GM18868 (cell line): ENCODE data around the gene GARNL3.

ENCODE experiments used
- ATAC-seq: cut with Tn5 transposase; IDR thresholded peaks from one replicate; pipeline ENCODE4 v1.9.1; 2021; ENCODE audit warnings: mild to moderate bottlenecking, moderate library complexity; ENCODE audit not compliant: unreplicated experiment

GARNL3 gene, protein sequence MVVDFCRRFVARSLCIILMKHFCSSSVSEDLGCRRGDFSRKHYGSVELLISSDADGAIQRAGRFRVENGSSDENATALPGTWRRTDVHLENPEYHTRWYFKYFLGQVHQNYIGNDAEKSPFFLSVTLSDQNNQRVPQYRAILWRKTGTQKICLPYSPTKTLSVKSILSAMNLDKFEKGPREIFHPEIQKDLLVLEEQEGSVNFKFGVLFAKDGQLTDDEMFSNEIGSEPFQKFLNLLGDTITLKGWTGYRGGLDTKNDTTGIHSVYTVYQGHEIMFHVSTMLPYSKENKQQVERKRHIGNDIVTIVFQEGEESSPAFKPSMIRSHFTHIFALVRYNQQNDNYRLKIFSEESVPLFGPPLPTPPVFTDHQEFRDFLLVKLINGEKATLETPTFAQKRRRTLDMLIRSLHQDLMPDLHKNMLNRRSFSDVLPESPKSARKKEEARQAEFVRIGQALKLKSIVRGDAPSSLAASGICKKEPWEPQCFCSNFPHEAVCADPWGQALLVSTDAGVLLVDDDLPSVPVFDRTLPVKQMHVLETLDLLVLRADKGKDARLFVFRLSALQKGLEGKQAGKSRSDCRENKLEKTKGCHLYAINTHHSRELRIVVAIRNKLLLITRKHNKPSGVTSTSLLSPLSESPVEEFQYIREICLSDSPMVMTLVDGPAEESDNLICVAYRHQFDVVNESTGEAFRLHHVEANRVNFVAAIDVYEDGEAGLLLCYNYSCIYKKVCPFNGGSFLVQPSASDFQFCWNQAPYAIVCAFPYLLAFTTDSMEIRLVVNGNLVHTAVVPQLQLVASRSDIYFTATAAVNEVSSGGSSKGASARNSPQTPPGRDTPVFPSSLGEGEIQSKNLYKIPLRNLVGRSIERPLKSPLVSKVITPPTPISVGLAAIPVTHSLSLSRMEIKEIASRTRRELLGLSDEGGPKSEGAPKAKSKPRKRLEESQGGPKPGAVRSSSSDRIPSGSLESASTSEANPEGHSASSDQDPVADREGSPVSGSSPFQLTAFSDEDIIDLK

DNA sequence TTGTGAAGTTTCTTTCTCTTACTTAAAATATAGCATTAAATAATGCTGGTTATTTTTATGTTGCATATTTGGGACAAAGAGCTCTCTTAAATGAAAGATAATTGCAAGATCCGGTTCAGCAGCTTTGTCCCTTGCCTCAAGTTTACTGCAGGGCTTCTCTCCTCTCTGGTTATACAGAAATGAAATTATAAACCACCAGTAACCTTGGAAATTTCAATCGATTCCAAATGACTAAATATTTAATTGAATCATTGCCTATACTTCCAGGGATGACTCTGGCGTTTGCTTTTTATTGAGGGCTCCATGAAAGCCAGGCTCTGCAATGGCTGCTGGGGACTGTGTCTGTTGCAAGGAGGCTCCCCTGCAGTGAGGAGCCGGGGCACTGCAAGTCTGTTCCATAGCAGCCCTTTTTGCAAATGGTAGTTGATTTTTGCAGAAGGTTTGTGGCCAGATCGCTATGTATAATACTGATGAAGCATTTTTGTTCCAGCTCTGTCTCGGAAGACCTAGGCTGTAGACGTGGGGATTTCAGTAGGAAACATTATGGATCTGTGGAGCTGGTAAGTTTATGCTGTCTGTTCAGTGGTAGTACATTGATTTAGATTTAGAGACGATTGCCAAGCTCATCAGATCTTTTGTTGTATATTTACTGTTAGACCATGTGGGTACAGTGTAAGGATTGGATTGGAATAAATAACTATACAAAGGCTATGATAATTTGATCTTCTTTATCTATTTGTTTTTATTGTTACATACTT, at the start of gene GARNL3:
Gene GARNL3, plus strand, starts transcription at position 313 of the 758 bp plus-strand sequence. Its CDS starts 104 bp downstream, at position 417.
- ATAC-seq: no peak

GRCh38 chr9:127215268-127216209, 49.0 kb upstream of the GARNL3 start:
- no peak for ATAC-seq

GRCh38 chr9:127216210-127216887, 48.2 kb upstream of the GARNL3 start:
- ATAC-seq: no peak

- no peak for ATAC-seq
Observed at GRCh38 chr9:127216888-127217217, 47.7 kb upstream of the GARNL3 start.

GRCh38 chr9:127218818-127219217, 45.8 kb upstream of the GARNL3 start:
- no peak for ATAC-seq

DNA sequence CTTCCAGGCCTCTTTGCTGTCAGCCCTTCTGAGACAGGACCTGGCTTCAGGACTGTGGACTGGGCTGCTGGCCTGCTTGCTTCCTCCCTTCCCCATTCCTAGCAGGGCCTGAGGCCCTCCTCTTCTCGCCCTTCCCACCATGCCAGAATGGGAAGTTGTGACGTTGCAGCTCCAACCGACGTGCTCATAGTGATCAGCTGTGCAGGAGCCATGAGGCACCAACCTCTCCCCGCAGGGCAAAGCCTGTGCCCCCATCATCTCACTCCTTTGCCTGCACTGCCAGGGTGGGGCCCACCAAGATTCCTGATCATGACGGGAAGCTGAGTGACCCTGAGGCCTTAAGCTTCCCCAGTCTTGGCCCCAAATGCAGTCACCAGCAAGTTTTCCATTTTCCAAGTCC, 45.1 kb upstream of the GARNL3 start:
- ATAC-seq: no peak

GRCh38 chr9:127221695-127222094, 42.9 kb upstream of the GARNL3 start:
- ATAC-seq: no peak

DNA sequence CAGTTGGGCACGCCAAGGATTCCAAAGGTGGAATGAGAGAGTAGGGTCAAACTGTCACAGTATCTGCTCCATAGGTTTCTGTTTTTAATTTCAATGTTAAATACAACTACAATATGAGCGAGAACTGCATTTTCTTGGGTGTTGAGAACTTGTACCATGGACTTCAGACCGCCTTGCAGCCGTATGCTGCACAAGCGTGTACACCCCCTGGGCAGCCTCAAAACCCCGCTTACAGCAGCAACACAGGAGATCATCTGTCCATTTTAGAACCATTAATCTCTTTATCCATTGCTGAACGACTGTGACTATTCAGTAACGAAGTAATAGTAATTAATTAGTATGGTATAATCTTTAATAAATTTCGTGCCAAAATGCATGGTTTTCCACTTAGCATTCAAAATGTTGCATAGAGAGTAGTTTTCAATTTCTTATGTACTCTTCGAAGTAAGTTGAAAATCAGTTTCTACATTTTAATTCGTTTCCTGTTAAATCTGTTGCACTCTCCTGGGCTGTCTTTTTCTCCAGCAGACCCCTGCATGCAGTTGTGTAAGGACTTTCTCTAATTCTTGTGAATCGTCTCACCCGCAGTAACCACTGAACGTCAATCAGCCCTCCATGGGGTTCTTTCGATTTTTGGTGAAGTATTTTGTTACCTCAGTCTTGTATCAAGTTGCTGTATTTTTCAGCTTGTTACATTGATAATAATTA, 42.0 kb upstream of the GARNL3 start:
- no peak for ATAC-seq

- ATAC-seq: no peak
Observed at GRCh38 chr9:127223266-127223665, 41.3 kb upstream of the GARNL3 start.

DNA sequence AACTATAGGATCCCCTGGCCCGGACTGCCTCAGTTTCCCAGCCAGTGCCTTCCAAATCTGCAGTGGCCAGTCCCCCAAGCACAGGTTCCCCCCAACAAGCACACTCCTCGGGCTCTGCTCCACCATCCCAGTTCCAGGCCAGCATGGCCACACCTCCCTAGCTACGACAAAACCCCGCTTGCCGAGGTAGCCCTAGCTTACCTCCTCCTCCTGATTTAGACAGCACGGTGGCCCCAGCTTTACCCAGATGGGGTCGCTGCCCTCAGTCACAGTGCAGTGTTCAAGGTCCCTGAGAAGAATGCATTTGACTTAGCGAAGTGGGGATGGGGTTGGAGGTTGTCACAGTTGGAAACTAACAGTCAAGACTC, 40.8 kb upstream of the GARNL3 start:
- no peak for ATAC-seq

DNA sequence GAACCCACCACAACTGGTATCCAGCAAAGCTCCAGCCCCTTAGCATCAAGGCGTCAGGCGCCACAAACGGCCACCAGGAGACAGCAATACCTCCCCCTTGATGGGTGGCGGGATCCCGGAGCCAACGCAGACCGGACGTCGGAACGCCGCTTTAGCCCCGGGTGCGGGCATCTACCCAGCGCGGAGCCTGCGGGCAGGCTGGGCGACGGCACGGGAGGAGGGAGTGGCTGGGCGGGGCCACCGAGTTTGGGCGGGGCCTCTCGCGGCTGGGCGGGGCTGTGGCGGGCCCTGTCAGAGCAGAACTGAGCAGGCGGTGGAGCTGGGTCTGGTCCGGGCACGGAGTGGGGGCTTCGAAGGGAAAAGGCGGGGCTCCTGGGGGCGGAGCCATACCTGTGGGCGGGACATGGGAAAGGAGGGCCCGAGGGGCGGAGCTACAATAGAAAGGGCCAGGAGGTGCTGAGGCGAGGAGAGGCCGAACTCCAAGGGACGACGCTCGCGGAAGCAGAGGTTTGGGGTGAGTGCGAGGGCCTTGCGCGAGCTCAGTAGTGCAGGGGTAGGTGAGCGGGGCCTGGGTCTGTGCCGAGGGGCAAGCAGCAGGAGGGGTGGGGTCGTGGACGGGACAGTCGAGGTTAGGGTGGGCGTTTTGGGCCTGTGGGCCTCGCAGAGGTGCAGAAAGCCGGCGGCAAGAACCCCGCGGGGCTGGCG, 40.2 kb upstream of the GARNL3 start:
- peak; percentile 57 for ATAC-seq

- ATAC-seq: peak; percentile 63
Observed at GRCh38 chr9:127224883-127225739, 39.5 kb upstream of the GARNL3 start.

DNA sequence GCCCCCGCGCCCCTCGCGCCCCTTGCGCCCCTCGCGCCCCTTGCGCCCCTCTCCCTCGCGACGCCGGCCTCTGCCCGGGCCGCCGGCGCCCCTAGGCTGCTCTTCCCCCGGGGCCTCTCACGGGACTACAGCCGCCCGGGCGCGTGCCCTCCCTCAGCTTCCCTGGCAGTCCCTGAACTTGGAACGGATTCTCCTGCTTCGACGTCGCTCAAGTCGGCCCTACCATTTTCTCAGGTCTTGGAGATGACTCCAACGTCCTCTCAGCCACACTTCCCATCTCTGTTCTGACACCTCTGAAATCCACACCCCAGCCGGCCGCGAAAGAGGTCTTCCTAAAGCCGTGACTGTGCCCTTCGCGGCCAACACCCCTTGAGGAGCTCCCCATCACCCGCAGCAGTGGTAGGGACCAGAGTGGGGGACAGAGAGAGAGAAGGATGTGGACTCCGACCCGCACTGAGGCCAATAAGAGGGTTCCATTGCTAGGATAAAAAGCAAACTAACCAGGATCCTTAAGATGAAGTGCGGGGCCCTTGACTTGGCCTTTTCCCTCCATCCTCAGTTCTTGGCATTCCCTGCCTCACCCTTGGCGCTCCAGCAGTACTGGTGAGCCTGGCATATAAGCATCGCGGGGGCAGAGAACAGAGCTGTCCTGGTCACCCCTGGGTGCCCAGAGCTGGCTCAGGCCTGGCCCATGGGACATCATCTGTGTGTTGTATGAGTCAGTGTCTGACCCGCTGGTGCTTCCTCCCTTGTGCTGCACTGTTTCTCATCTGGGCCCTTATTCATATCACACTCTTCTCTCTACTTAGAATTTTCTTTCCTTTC, 38.6 kb upstream of the GARNL3 start:
- no peak for ATAC-seq

DNA sequence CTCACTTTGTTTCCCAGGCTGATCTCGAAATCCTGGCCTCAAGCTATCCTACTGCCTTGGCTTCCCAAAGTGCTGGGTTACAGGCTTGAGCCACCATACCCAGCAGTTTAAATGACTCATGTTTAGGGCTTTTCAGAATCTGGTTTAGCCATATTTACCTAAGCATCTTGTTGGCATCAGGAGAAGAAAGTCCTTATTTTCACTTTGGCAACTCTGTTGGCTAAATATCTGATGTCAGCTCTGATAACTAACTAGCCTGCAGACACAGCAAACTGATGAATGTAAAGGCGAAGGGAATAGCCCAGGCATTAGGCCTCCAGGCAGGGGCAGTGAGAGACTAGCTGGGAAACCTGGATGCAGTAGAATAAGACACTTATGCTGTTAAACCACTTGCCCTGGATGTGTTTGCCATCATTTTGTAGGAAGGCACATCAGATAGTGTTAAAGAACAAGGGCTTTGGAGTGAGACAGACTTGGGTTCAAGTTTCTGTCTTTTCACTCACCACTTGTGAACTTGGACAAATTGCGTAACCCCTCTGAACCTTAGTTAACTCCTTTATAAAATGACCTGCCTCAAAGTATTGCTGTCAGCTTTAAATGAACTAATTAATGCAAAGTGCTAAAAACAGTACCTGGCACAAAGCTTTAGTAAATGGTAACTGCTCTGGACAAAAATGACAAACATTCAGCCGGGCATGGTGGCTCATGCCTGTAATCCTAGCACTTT, 34.7 kb upstream of the GARNL3 start:
- no peak for ATAC-seq

- ATAC-seq: no peak
Observed at GRCh38 chr9:127231666-127232065, 32.9 kb upstream of the GARNL3 start.
